DOHH2 (cell line): ENCODE data around the gene NOC2L.

Source experiments
- H3F3A ChIP-seq: fragments of 200-600 bp; sonication (generic), shearing (Covaris generic); 2 replicates; pipeline ENCODE4 v1.6.0; 2016; ENCODE audit warnings: antibody characterized with exemption, mild to moderate bottlenecking; ENCODE audit not compliant: control insufficient read depth, insufficient read depth
- H3K27ac ChIP-seq: fragments of 200-600 bp; sonication (generic); 2 replicates; pipeline ENCODE4 v1.5.1; 2014; ENCODE audit warnings: low read depth, mild to moderate bottlenecking, low read length, moderate library complexity
- H3K27me3 ChIP-seq: fragments of 200-600 bp; sonication (generic); 2 replicates; pipeline ENCODE4 v1.6.1; 2014; ENCODE audit warnings: mild to moderate bottlenecking, low read length, mixed read lengths; ENCODE audit not compliant: control insufficient read depth
- H3K36me3 ChIP-seq: fragments of 200-600 bp; sonication (generic); 2 replicates; pipeline ENCODE4 v1.6.1; 2014; ENCODE audit warnings: mild to moderate bottlenecking, low read length, moderate library complexity, mixed read lengths; ENCODE audit not compliant: control insufficient read depth
- H3K4me1 ChIP-seq: fragments of 200-600 bp; sonication (generic); 2 replicates; pipeline ENCODE4 v1.6.1; 2014; ENCODE audit warnings: mild to moderate bottlenecking, low read length, mixed read lengths; ENCODE audit not compliant: control insufficient read depth
- H3K4me2 ChIP-seq: fragments of 200-600 bp; sonication (generic); 2 replicates; pipeline ENCODE4 v1.6.0; 2014; ENCODE audit warnings: mild to moderate bottlenecking, low read length, moderate library complexity
- H3K4me3 ChIP-seq: fragments of 200-600 bp; sonication (generic); 2 replicates; pipeline ENCODE4 v1.5.1; 2014; ENCODE audit warnings: mild to moderate bottlenecking, low read length, mixed read lengths
- H3K79me2 ChIP-seq: fragments of 200-600 bp; sonication (generic); 2 replicates; pipeline ENCODE4 v1.6.1; 2014; ENCODE audit warnings: mild to moderate bottlenecking, low read length, mixed read lengths; ENCODE audit not compliant: control insufficient read depth
- H3K9me2 ChIP-seq: fragments of 200-600 bp; sonication (generic); replicated peaks from 2 replicates; pipeline ENCODE4 v1.6.1; 2014; ENCODE audit warnings: mild to moderate bottlenecking, low read length, mixed read lengths; ENCODE audit not compliant: control insufficient read depth
- H3K9me3 ChIP-seq: fragments of 200-600 bp; sonication (generic); 2 replicates; pipeline ENCODE4 v1.6.1; 2014; ENCODE audit warnings: antibody characterized with exemption, low read length, mixed read lengths; ENCODE audit not compliant: control insufficient read depth, insufficient read depth
- H4K20me1 ChIP-seq: fragments of 200-600 bp; sonication (generic); 2 replicates; pipeline ENCODE4 v1.6.0; 2014; ENCODE audit warnings: low read depth, mild to moderate bottlenecking, antibody characterized with exemption, low read length, moderate library complexity; ENCODE audit not compliant: control insufficient read depth, insufficient read depth
- CTCF ChIP-seq: fragments of 200-600 bp; sonication (generic); IDR thresholded peaks from one replicate; pipeline ENCODE4 v1.5.1; 2014; ENCODE audit warnings: antibody characterized with exemption, mild to moderate bottlenecking, low read depth, low read length; ENCODE audit not compliant: poor library complexity, severe bottlenecking
- EZH2phosphoT487 ChIP-seq: fragments of 200-600 bp; sonication (generic); IDR thresholded peaks from 2 replicates; pipeline ENCODE4 v1.6.1; 2017; ENCODE audit warnings: borderline replicate concordance, mild to moderate bottlenecking, antibody characterized with exemption, low read length, moderate library complexity, mixed read lengths

NOC2L gene

DNA sequence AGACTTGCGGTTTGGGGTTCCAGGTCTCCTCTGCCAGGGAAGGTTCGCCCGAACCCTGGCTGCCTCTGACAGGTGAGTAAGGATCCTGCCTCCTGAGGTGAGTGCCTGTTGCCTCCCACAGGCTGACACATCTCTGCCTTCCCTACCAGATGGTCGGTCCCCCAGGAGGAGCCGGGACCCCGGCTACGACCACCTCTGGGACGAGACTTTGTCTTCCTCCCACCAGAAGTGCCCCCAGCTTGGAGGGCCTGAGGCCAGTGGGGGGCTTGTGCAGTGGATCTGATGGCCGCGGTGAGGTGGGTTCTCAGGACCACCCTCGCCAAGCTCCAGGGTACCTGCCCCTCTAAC lies 15.2 kb upstream of the NOC2L start:
- H3K27ac ChIP-seq, result no peak overlapping the region
- H3K9me2 ChIP-seq, result no peaks in the 10 kb centered on the region
- no peaks in the 10 kb centered on the region for H3K27me3 ChIP-seq
- peaks cover 3% of the 10 kb centered on the region; the same call in 1 of the 2 replicates for H3K4me1 ChIP-seq
- no peaks in the 10 kb centered on the region for H3K79me2 ChIP-seq
- H3K36me3 ChIP-seq, result no peaks in the 10 kb centered on the region
- H3K9me3 ChIP-seq, result no peaks in the 10 kb centered on the region; the same call in 1 of the 2 replicates
- H3K4me2 ChIP-seq, result no peak overlapping the region
- no peak for TF ChIP-seq CTCF
- no peak for TF ChIP-seq EZH2phosphoT487
- H3F3A ChIP-seq, result no peaks in the 10 kb centered on the region; the same call in 1 of the 2 replicates
- no peak overlapping the region for H3K4me3 ChIP-seq
- H4K20me1 ChIP-seq, result no peaks in the 10 kb centered on the region

DNA sequence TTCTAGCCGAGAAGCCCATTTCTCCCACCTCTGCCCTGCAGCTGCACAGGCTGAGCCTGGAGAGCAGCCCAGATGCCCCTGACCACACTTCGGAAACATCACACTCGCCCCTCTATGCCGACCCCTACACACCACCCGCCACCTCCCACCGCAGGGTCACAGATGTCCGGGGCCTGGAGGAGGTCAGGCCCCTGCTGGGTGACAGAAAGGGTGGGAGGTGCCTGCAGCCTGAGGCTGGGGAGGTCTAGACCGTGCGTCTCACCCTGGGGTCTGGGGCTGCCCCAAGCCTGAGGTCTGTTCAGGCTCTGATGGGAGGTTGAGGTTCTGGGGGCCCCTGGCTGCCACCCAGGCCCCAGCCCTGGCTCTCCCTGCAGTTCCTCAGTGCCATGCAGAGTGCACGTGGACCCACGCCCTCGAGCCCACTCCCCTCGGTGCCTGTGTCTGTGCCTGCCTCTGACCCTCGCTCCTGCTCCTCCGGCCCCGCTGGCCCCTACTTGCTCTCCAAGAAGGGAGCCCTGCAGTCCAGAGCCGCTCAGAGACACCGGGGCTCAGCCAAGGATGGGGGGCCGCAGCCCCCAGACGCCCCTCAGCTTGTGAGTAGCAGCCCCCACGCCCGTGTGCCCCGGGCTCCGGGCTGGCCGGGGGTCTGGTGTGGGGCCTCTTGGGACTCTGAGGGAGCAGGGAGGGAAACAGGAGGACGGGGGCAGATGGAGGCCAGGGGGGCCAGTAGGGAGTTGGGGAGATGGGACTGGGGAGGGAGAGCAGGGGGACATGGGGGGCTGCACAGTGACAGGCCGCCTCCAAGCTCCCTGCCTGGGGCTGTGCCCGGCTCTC lies 14.6 kb upstream of the NOC2L start:
- Histone ChIP-seq H3K27ac (no peak overlapping the region), H3K4me1 (peaks cover 3% of the 10 kb centered on the region; the same call in 1 of the 2 replicates), H3K9me3 (no peaks in the 10 kb centered on the region; the same call in 1 of the 2 replicates), H3K4me2 (no peak overlapping the region), H3K27me3 (no peaks in the 10 kb centered on the region), H3K4me3 (no peak overlapping the region), H4K20me1 (no peaks in the 10 kb centered on the region), H3K36me3 (no peaks in the 10 kb centered on the region), H3F3A (no peaks in the 10 kb centered on the region; the same call in 1 of the 2 replicates), H3K9me2 (no peaks in the 10 kb centered on the region), H3K79me2 (no peaks in the 10 kb centered on the region)
- TF ChIP-seq EZH2phosphoT487, result no peak
- TF ChIP-seq CTCF, result no peak

DNA sequence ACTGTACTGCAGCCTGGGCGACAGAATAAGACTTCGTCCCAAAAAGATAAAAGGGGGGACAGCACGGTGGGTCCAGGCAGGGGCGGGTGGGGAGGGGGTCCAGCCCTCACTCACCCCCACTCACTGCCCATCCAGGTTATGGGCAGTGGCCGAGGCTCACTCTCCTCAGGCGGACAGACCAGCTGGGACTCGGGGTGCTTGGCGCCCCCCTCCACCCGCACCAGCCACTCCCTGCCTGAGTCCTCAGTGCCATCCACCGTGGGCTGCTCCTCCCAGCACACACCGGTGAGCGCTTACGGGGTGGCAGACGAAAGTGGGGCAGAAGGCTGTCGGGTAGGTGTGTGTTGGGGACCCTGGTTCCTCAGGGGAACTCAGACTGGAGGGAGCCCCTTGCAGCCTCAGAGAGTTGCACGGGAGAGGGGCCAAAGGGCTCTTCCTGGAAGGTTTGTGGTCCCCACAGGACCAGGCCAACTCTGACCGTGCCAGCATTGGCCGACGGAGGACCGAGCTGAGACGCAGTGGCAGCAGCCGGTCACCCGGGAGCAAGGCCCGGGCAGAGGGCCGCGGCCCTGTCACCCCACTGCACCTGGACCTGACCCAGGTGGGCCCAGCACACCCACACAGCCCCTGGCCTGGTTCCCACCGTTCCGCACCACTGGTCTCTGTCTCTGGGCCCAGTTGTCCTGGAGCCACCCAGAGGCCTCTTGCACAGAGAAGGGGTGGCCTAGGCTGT lies 13.8 kb upstream of the NOC2L start:
- H3K9me3 ChIP-seq, result no peaks in the 10 kb centered on the region; the same call in 1 of the 2 replicates
- H3K9me2 ChIP-seq, result no peaks in the 10 kb centered on the region
- H3F3A ChIP-seq, result no peaks in the 10 kb centered on the region; the same call in 1 of the 2 replicates
- H3K4me2 ChIP-seq, result no peak overlapping the region
- H3K4me3 ChIP-seq, result no peak overlapping the region
- peaks cover 3% of the 10 kb centered on the region; the same call in 1 of the 2 replicates for H3K4me1 ChIP-seq
- H3K36me3 ChIP-seq, result no peaks in the 10 kb centered on the region
- H4K20me1 ChIP-seq, result no peaks in the 10 kb centered on the region
- H3K27ac ChIP-seq, result no peak overlapping the region
- H3K27me3 ChIP-seq, result no peaks in the 10 kb centered on the region
- TF ChIP-seq CTCF (no peak), EZH2phosphoT487 (no peak)
- H3K79me2 ChIP-seq, result no peaks in the 10 kb centered on the region
